ENCODE results near the gene P2RX3.
"Not testable (repeated sequence)": the region's sequence is repeated elsewhere in the genome, so short reads cannot be mapped to it uniquely, and the experiment has no call there.

The P2RX3 gene

GRCh38 chr11:57399972-57400578 is 61.9 kb downstream of the P2RX3 start:
- DNase-seq (ENCODE audit: low spot score), result no peak

- DNase-seq (ENCODE audit: low spot score), result no peak
These were observed 64.2 kb downstream of the P2RX3 start for GRCh38 chr11:57402188-57403002.

GRCh38 chr11:57403003-57403801 is 65.0 kb downstream of the P2RX3 start:
- DNase-seq (ENCODE audit: low spot score), result not testable (repeated sequence)

GRCh38 chr11:57403802-57404147 is 65.6 kb downstream of the P2RX3 start:
- no peak for DNase-seq (ENCODE audit: low spot score)

GRCh38 chr11:57405271-57405860 is 67.2 kb downstream of the P2RX3 start:
- no peak for DNase-seq (ENCODE audit: low spot score)

- DNase-seq (ENCODE audit: low spot score), result no peak
These were observed 68.3 kb downstream of the P2RX3 start for GRCh38 chr11:57406337-57406904.

- DNase-seq (ENCODE audit: low spot score), result no peak
These were observed 69.1 kb downstream of the P2RX3 start for GRCh38 chr11:57407010-57407920.

- DNase-seq (ENCODE audit: low spot score), result no peak
These were observed 69.9 kb downstream of the P2RX3 start for GRCh38 chr11:57407941-57408475.

- DNase-seq (ENCODE audit: low spot score), result no peak
These were observed 70.6 kb downstream of the P2RX3 start for GRCh38 chr11:57408771-57409170.

- DNase-seq (ENCODE audit: low spot score), result no peak
These were observed 71.4 kb downstream of the P2RX3 start for GRCh38 chr11:57409321-57410100.

- no peak for DNase-seq (ENCODE audit: low spot score)
These were observed 72.1 kb downstream of the P2RX3 start for GRCh38 chr11:57410287-57410686.

GRCh38 chr11:57413681-57414080 is 75.5 kb downstream of the P2RX3 start:
- DNase-seq (ENCODE audit: low spot score), result no peak

GRCh38 chr11:57414612-57415212 is 76.6 kb downstream of the P2RX3 start:
- DNase-seq (ENCODE audit: low spot score), result no peak

- no peak for DNase-seq (ENCODE audit: low spot score)
These were observed 78.3 kb downstream of the P2RX3 start for GRCh38 chr11:57416436-57416835.

- DNase-seq (ENCODE audit: low spot score), result no peak
These were observed 78.9 kb downstream of the P2RX3 start for GRCh38 chr11:57417056-57417455.

- DNase-seq (ENCODE audit: low spot score), result no peak
These were observed 80.0 kb downstream of the P2RX3 start for GRCh38 chr11:57418131-57418530.

- no peak for DNase-seq (ENCODE audit: low spot score)
These were observed 81.0 kb downstream of the P2RX3 start for GRCh38 chr11:57419146-57419545.

GRCh38 chr11:57421066-57421465 is 82.9 kb downstream of the P2RX3 start:
- DNase-seq (ENCODE audit: low spot score), result no peak

- DNase-seq (ENCODE audit: low spot score), result no peak
These were observed 83.7 kb downstream of the P2RX3 start for GRCh38 chr11:57421805-57422204.

Measured in left forelimb (tissue), 1 donor.